ENCODE data around the gene TFIP11.
"Not testable (repeated sequence)": the region's sequence is repeated elsewhere in the genome, so short reads cannot be mapped to it uniquely, and the experiment has no call there.

Gene TFIP11

DNA sequence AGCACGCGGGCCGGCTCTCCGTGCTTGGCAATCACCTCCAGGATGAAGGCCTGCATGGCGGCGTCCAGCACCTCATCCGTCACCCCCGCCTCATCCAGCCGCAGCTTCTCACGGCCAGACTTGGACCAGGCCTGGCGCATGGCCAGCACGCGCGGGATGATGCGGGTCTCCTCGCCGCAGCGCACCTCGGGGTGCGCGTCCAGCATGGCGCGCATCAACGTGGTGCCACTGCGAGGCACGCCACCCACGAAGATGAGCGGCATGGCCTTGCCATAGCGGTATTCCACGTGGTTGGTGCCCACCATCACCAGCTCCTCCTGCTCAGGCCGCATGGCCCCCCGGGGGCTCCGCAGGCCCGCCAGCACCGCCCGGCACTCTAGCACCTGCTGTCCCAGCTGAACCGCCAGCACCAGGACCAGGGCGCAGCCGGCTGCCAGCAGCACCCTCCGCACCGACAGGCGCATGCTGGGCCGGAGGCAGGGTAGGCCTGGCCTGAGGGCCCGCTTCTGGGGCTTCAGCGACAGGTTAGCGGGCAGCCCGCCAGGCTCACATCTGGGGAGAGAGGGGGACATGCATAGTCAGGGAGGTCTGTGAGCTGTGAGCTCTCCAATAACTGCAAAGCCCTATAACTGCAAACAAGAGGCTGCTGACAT is 29.0 kb upstream of the TFIP11 start:
- 94% methylated on average over 47 of the region's 47 CpGs for WGBS
- no peak overlapping the region for H3K9ac ChIP-seq (ENCODE audit: low read depth, low read length)
- no peaks in the 10 kb centered on the region for H3K9me3 ChIP-seq (ENCODE audit: insufficient read depth, low read depth, low read length)
- no peak overlapping the region for H3K4me3 ChIP-seq (ENCODE audit: low read length)
- no peaks in the 10 kb centered on the region for H3K4me1 ChIP-seq (ENCODE audit: insufficient read depth, low read length)
- H3K27ac ChIP-seq (ENCODE audit: low read depth, low read length), result no peak overlapping the region
- peaks cover 57% of the 10 kb centered on the region for H3K36me3 ChIP-seq (ENCODE audit: insufficient read depth, low read length)
- H3K27me3 ChIP-seq (ENCODE audit: insufficient read depth, low read length), result no peaks in the 10 kb centered on the region

DNA sequence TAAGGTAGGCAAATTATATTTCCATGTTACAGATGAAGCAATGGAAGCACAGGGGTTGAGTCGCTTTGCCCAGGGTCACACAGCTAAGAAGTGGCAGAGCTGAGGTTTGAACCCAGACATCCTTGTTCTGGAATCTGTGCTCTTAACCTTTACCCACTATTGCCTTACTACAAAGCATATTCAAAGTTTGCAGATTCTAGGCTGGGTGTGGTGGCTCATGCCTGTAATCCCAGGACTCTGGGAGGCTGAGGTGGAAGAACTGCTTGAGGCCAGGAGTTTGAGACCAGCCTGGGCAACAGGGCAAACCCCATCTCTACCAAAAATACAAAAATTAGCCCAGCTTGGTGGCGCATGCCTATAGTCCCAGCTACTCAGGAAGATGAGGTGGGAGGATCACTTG is 27.8 kb upstream of the TFIP11 start:
- Histone ChIP-seq H3K27ac (ENCODE audit: low read depth, low read length) (no peak overlapping the region), H3K9ac (ENCODE audit: low read depth, low read length) (no peak overlapping the region), H3K27me3 (ENCODE audit: insufficient read depth, low read length) (no peaks in the 10 kb centered on the region), H3K4me1 (ENCODE audit: insufficient read depth, low read length) (no peaks in the 10 kb centered on the region), H3K36me3 (ENCODE audit: insufficient read depth, low read length) (peaks cover 68% of the 10 kb centered on the region), H3K9me3 (ENCODE audit: insufficient read depth, low read depth, low read length) (no peaks in the 10 kb centered on the region), H3K4me3 (ENCODE audit: low read length) (no peak overlapping the region)
- 97% methylated on average over 2 of the region's 2 CpGs for WGBS

GRCh38 chr22:26536762-26537134 is 24.5 kb upstream of the TFIP11 start:
- Histone ChIP-seq H3K9ac (ENCODE audit: low read depth, low read length) (no peak overlapping the region), H3K27ac (ENCODE audit: low read depth, low read length) (no peak overlapping the region), H3K9me3 (ENCODE audit: insufficient read depth, low read depth, low read length) (no peaks in the 10 kb centered on the region), H3K4me1 (ENCODE audit: insufficient read depth, low read length) (no peaks in the 10 kb centered on the region), H3K36me3 (ENCODE audit: insufficient read depth, low read length) (peaks cover 91% of the 10 kb centered on the region), H3K4me3 (ENCODE audit: low read length) (no peak overlapping the region), H3K27me3 (ENCODE audit: insufficient read depth, low read length) (no peaks in the 10 kb centered on the region)
- WGBS, result 95% methylated on average over 3 of the region's 3 CpGs

DNA sequence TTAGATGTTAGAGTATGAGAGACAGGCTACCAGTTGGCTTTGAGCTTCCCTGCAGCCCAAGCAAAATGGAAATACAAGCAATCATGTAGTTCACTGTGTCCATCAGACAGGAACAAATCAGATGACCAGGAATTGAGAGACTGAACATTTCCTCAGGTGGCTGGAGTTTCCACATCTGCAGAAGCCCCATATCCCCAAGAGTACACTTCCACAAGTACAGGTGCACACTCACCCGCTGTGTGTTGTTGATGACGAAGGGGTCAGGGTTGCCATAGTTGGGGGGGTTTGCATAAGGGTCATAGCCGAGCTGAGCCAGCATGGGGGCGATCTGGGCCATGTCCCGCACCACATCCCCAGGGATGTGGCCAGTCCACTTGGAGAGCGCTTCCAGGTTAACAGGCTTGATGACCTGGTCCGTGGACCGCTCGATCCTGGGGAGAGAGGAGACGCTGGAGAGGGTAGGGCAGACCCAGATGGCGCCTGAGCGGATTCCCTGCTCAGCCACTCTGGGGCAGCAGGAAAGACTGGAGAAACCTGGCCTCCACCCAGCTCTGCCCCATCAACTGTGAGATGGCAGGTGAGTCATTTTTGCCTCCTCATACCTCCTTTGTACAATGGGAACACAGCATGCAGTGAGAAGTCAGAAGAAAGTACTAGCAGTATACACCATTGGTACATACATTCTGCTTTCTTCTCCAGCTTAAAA is 23.9 kb upstream of the TFIP11 start:
- Histone ChIP-seq H3K27ac (ENCODE audit: low read depth, low read length) (no peak overlapping the region), H3K4me1 (ENCODE audit: insufficient read depth, low read length) (no peaks in the 10 kb centered on the region), H3K36me3 (ENCODE audit: insufficient read depth, low read length) (peaks cover 92% of the 10 kb centered on the region), H3K27me3 (ENCODE audit: insufficient read depth, low read length) (no peaks in the 10 kb centered on the region), H3K9me3 (ENCODE audit: insufficient read depth, low read depth, low read length) (no peaks in the 10 kb centered on the region), H3K9ac (ENCODE audit: low read depth, low read length) (no peak overlapping the region), H3K4me3 (ENCODE audit: low read length) (no peak overlapping the region)
- 95% methylated on average over 12 of the region's 12 CpGs for WGBS

DNA sequence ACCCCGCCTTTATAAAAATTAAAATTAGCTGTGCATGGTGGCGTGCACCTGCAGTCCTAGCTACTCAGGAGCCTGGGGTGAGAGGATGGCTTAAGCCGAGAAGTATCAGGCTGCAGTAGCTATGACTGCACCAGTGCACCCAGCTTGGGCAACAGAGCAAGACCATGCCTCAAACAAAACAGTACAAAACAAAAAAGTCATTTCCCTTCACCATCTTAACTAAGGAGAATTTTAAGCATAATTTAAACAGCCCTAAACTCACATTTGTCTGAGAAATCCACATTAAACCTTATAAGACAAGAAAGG is 23.3 kb upstream of the TFIP11 start:
- Histone ChIP-seq H3K36me3 (ENCODE audit: insufficient read depth, low read length) (peaks cover 91% of the 10 kb centered on the region), H3K27ac (ENCODE audit: low read depth, low read length) (no peak overlapping the region)
- 94% methylated on average over 3 of the region's 3 CpGs for WGBS

DNA sequence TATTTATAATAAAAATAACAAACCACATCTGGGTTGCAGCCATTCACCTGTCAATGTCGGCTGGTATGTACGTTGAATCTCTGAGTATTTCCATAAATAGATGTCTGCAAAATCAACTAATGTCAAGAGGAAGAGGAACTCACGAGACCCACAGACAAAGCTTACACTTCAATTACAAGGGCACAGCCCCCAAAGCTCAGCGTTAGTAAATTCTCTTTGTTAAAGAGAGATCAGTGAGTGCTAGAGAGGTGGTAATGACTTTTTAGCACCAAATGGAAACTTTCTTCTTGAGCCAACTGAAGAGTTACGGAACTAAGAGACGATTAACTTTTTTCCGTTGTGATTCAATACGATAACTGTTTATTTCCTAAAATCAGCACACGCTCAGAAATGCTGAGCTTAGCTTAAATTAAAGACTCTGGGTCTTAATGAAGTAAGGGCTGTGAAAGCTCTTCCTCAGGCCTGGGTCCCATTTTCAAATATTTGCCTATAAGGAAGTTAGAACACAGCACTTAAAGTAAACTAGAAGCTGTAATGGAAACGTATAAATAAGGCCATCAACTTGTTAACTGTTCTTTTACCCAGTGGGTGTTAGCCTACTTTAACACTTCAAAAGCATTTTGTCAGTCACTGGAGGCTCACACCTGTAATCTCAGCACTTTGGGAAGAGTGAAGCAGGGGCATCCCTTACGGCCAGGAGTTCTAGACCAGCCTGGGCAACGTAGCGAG is 22.8 kb upstream of the TFIP11 start:
- no peaks in the 10 kb centered on the region for H3K4me1 ChIP-seq (ENCODE audit: insufficient read depth, low read length)
- no peaks in the 10 kb centered on the region for H3K27me3 ChIP-seq (ENCODE audit: insufficient read depth, low read length)
- H3K4me3 ChIP-seq (ENCODE audit: low read length), result no peak overlapping the region
- no peaks in the 10 kb centered on the region for H3K9me3 ChIP-seq (ENCODE audit: insufficient read depth, low read depth, low read length)
- no peak overlapping the region for H3K27ac ChIP-seq (ENCODE audit: low read depth, low read length)
- H3K9ac ChIP-seq (ENCODE audit: low read depth, low read length), result no peak overlapping the region
- peaks cover 91% of the 10 kb centered on the region for H3K36me3 ChIP-seq (ENCODE audit: insufficient read depth, low read length)
- 89% methylated on average over 13 of the region's 13 CpGs for WGBS

More for the DNA sequence above, 23.3 kb upstream of the TFIP11 start:
- H3K9ac ChIP-seq (ENCODE audit: low read depth, low read length), result no peak overlapping the region
- H3K9me3 ChIP-seq (ENCODE audit: insufficient read depth, low read depth, low read length), result no peaks in the 10 kb centered on the region
- H3K4me1 ChIP-seq (ENCODE audit: insufficient read depth, low read length), result no peaks in the 10 kb centered on the region
- no peaks in the 10 kb centered on the region for H3K27me3 ChIP-seq (ENCODE audit: insufficient read depth, low read length)
- no peak overlapping the region for H3K4me3 ChIP-seq (ENCODE audit: low read length)

DNA sequence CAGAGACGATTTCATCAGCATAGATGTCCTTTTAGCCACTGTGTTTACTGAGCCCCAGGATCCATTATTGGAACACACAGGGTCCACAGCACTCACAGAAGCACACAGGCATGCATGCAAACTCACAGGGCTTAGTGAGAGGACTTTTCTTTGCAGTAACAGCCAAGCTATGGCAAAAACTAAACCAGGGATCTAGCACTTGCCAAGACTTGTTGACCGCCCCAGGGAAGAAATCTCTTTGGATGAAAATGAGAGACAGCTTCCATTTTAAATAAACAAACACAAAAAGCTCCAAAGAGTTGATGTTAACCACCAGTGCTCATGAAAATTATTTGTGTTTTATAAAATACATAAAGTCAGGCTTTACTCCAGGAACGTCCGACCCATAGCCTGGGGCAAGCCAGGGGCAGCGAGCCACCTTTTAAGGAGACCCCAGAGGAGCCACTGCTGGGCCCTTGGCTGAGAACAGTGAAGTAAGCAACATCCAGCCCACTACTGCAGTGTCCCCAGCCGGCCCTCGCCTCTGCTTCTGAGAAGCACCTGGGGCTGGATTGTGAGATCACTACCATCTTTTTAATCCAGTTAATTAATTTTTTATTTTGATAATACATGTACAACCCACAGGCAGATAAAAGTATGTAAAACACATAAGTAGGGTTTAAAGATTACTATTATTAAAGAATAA is 22.0 kb upstream of the TFIP11 start:
- peaks cover 92% of the 10 kb centered on the region for H3K36me3 ChIP-seq (ENCODE audit: insufficient read depth, low read length)
- no peaks in the 10 kb centered on the region for H3K9me3 ChIP-seq (ENCODE audit: insufficient read depth, low read depth, low read length)
- WGBS, result 93% methylated on average over 7 of the region's 7 CpGs
- H3K4me1 ChIP-seq (ENCODE audit: insufficient read depth, low read length), result no peaks in the 10 kb centered on the region
- no peak overlapping the region for H3K27ac ChIP-seq (ENCODE audit: low read depth, low read length)
- H3K27me3 ChIP-seq (ENCODE audit: insufficient read depth, low read length), result no peaks in the 10 kb centered on the region
- no peak overlapping the region for H3K9ac ChIP-seq (ENCODE audit: low read depth, low read length)
- no peak overlapping the region for H3K4me3 ChIP-seq (ENCODE audit: low read length)

GRCh38 chr22:26529345-26529744 is 17.1 kb upstream of the TFIP11 start:
- peaks cover 92% of the 10 kb centered on the region for H3K36me3 ChIP-seq (ENCODE audit: insufficient read depth, low read length)
- no peaks in the 10 kb centered on the region for H3K4me1 ChIP-seq (ENCODE audit: insufficient read depth, low read length)
- H3K9me3 ChIP-seq (ENCODE audit: insufficient read depth, low read depth, low read length), result no peaks in the 10 kb centered on the region
- H3K27ac ChIP-seq (ENCODE audit: low read depth, low read length), result no peak overlapping the region
- no peak overlapping the region for H3K9ac ChIP-seq (ENCODE audit: low read depth, low read length)
- H3K27me3 ChIP-seq (ENCODE audit: insufficient read depth, low read length), result no peaks in the 10 kb centered on the region
- H3K4me3 ChIP-seq (ENCODE audit: low read length), result no peak overlapping the region
- WGBS, result 100% methylated on average over 1 of the region's 2 CpGs

DNA sequence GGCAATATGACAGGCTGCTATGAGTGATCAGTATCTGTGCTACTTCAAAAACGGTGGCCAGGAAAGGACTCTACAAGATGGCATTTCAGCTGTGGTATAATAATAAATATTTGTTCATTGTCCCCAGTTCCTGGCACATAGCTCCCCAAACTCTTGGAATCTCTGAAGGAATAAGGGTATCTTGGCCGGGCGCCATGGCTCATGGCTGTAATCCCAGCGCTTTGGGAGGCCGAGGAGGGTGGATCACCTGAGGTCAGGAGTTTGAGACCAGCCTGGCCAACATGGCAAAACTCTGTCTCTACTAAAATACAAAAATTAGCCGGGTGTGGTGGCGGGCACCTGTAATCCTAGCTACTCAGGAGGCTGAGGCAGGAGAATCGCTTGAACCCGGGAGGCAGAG is 16.2 kb upstream of the TFIP11 start:
- WGBS, result 96% methylated on average over 9 of the region's 9 CpGs
- H3K36me3 ChIP-seq (ENCODE audit: insufficient read depth, low read length), result peaks cover 91% of the 10 kb centered on the region
- not testable (repeated sequence) for H3K4me1 ChIP-seq (ENCODE audit: insufficient read depth, low read length); H3K27me3 ChIP-seq (ENCODE audit: insufficient read depth, low read length); H3K9ac ChIP-seq (ENCODE audit: low read depth, low read length); H3K9me3 ChIP-seq (ENCODE audit: insufficient read depth, low read depth, low read length); H3K27ac ChIP-seq (ENCODE audit: low read depth, low read length); H3K4me3 ChIP-seq (ENCODE audit: low read length)

GRCh38 chr22:26527574-26528465 is 15.5 kb upstream of the TFIP11 start:
- H3K9me3 ChIP-seq (ENCODE audit: insufficient read depth, low read depth, low read length), result no peaks in the 10 kb centered on the region
- H3K9ac ChIP-seq (ENCODE audit: low read depth, low read length), result no peak overlapping the region
- H3K27me3 ChIP-seq (ENCODE audit: insufficient read depth, low read length), result no peaks in the 10 kb centered on the region
- WGBS, result 94% methylated on average over 15 of the region's 15 CpGs
- peaks cover 89% of the 10 kb centered on the region for H3K36me3 ChIP-seq (ENCODE audit: insufficient read depth, low read length)
- H3K4me3 ChIP-seq (ENCODE audit: low read length), result no peak overlapping the region
- no peak overlapping the region for H3K27ac ChIP-seq (ENCODE audit: low read depth, low read length)
- no peaks in the 10 kb centered on the region for H3K4me1 ChIP-seq (ENCODE audit: insufficient read depth, low read length)
